ENCODE data around the gene CD2.
"Not testable (repeated sequence)": the region's sequence is repeated elsewhere in the genome, so short reads cannot be mapped to it uniquely, and the experiment has no call there.

DNA sequence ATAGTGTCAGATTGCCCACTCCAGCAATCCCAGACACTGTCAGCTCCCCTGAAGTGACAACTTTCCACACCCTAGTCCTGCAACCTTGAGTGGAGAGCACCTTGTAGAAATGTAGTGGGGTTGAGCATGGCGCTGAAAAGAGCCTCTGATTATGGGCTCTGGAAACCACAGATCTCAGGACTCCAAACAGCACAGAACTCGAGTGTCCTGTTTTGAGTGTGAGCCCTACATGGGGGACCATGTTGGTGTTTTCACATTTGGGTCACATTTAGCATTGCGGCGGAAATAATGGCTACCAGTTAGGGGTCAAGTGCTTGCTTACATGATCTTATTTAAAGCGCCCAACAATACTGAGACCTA is 4.2 kb downstream of the CD2 start:
- TF ChIP-seq, protein P1, sequence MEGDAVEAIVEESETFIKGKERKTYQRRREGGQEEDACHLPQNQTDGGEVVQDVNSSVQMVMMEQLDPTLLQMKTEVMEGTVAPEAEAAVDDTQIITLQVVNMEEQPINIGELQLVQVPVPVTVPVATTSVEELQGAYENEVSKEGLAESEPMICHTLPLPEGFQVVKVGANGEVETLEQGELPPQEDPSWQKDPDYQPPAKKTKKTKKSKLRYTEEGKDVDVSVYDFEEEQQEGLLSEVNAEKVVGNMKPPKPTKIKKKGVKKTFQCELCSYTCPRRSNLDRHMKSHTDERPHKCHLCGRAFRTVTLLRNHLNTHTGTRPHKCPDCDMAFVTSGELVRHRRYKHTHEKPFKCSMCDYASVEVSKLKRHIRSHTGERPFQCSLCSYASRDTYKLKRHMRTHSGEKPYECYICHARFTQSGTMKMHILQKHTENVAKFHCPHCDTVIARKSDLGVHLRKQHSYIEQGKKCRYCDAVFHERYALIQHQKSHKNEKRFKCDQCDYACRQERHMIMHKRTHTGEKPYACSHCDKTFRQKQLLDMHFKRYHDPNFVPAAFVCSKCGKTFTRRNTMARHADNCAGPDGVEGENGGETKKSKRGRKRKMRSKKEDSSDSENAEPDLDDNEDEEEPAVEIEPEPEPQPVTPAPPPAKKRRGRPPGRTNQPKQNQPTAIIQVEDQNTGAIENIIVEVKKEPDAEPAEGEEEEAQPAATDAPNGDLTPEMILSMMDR (IDR thresholded peaks at IDR 0.05; ENCODE audit: extremely low read depth in 1 of 2, insufficient read depth in 1 of 2, low read depth in 1 of 2, low read length in 2 of 2): not testable (repeated sequence)
- TF ChIP-seq, protein P2, sequence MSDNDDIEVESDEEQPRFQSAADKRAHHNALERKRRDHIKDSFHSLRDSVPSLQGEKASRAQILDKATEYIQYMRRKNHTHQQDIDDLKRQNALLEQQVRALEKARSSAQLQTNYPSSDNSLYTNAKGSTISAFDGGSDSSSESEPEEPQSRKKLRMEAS (IDR thresholded peaks at IDR 0.05; ENCODE audit: insufficient read depth, insufficient read length): not testable (repeated sequence)
- not testable (repeated sequence) for TF ChIP-seq POLR2A (IDR thresholded peaks at IDR 0.05; ENCODE audit: low read depth, low read length)
